HG02798 (cell line): ENCODE data around the gene GPR156.
"Not testable (repeated sequence)": the region's sequence is repeated elsewhere in the genome, so short reads cannot be mapped to it uniquely, and the experiment has no call there.

Experiments used
- ATAC-seq: cut with Tn5 transposase; IDR thresholded peaks from one replicate; pipeline ENCODE4 v1.9.1; 2021; ENCODE audit warnings: mild to moderate bottlenecking; ENCODE audit not compliant: unreplicated experiment, poor library complexity

GPR156 gene

DNA sequence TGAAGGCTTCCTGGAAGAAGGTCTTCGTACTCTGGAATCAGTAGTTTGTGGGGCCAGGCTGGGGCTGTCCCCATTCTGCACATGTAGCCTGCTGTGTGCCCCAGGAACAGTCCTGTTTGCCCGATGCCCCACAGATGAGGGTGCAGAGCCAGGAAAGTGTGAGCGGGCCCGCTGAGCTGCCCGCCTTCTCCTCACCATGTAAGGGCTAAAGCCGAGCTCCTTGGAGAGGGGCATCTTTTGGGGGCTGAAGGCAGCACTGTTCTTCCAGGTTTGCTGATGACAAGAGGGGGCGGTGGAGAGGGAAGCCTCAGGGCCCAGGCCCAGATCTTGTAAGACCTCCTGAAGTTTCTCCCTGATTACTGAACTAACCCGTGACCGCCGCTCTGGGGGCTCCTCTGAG is 117.5 kb downstream of the GPR156 start:
- ATAC-seq, result no peak

DNA sequence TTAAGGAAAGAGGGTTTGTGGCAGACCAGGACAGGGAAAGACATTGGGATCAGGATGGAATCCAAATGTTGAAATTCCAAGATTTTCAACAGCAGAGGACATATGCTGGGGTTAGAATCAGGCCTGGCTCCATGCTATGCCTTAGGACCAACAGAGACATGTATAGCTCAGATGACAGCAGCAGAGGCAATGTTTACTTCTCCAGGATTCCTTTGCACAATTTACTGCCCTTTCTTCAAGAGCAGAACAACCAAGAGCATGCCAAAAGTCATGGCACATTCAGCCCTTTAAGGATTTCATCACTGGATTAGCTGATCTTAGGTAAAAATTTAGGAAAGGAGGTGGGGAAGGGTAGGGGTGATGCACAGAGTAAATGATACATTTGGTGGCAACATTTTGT is 121.2 kb downstream of the GPR156 start:
- ATAC-seq, result no peak

DNA sequence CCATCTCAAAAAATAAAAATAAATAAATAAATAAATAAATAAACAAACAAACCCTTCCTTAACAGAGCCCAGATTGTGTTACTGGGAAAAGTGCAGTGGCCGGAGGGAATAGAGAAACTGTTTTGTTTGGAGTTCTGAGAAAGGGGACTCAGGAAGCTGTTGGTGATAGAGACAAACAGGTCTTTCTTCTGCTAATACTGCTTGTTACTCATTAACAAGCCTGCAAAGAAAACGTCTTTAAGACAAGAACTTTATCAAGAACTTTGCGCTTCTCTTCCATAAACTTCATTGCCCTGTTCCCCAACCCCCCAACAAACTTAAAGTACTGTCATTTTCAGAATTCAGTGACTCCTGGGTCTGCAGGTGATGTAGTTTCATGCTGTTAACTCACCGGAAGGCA is 122.0 kb downstream of the GPR156 start:
- no peak for ATAC-seq

DNA sequence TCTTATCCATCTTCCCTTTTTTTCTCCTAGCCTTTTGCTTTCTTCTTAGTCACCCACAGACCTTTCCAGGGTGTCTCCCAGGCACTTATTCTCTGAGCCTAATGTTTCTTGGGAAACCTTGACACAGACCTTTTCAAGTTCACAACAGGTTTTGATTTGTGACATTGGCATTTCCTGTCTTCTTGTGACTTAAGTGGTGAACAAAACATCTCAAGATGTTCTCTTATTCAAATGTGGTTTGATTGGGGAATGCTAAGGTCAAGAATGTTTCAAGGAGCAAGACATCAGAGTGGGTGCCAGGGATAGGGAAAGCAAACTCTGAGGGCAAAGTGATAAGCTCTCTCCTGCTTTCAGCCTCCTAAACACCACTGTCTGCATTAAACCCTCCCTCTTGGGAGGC is 122.6 kb downstream of the GPR156 start:
- ATAC-seq, result no peak

DNA sequence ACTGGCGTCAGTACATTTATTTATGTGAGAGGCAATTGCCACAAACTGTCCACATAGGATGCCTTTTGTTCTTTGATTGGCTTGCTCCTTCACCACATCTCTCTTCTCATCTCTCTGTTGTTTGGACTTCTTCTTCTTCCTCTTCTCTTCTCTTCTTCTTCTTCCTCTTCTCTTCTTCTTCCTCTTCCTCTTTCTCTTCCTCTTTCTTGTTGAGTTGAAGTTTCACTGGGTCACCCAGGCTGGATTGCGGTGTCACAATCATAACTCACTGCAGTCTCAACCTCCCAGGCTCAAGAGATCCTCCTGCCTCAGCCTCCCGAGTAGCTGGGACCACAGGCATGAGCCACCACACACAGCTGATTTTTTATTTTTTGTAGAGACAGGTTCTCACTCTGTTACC is 123.1 kb downstream of the GPR156 start:
- no peak for ATAC-seq

DNA sequence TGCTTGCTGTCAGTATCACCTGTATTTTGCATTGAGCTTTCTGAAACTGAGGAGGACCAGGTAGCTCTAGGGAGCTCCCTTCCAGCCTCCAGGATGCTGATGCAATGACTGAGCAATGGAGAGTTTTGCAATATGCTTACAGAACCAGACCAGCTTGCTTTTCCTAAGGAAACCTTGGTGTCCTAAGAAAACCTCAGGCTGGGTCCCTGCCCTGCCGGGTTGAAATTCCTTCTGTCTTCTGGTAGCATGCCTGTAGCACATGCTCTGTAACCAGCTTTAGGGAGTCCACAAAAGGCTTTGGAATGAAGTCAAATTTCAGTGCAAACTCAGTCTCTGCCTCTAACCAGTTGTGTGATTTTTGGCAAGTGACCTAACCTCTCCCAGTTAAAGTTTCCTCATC is 125.0 kb downstream of the GPR156 start:
- no peak for ATAC-seq

DNA sequence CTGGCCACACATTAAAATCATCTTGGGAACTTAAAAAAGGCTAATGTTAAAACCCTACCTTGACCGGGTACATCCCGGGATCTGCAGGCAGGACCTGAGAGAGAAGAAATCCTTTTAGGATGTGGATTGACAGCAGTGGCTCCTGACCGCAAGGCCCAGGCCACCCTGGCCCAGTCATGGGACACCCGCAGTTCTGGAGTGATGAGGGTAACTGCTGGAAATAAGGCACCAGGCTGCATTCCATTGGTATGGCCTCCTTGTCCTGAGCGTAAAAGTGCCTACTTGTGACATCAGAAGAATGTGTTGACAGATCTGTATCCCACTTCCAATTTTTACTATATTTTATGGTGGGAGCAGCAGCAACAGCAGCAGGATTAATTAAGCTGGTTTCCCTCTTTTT is 127.3 kb downstream of the GPR156 start:
- ATAC-seq, result no peak

DNA sequence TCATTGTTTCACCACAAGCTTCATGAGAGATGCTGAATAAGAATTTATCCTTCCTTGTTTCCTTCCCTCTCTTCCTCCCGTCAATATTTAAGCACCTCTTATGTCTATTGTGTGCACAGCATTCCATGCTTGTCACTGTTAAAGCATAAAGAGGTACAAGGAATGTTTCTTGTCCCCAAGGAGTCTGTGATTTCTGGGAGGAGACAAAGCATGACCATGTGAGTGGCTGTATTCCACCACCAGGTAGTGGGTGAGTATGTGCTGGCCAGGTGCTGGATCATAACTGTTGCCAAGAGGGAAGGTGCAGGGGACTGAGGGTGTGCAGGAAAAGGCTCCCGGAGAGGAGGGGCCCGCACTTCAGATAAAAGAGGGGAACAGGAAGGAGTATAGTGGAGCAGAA is 127.9 kb downstream of the GPR156 start:
- ATAC-seq, result no peak

DNA sequence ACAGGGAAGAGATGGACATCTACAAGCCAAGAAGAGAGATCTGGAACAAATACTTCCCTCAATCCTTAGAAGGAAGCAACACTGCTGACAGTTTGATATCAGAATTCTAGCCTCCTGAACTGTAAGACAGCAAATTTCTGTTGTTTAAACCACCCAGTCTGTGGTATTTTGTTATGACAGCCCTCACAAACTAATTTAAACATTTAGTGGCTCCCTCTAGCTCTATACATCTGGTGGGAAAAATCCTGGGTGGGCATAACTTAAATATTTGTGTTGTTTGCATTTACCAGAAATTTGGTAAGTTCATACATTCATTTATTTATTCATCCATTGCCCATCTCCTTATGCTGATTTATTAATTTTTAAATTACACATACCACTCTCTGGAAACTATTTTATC is 128.3 kb downstream of the GPR156 start:
- ATAC-seq, result no peak

DNA sequence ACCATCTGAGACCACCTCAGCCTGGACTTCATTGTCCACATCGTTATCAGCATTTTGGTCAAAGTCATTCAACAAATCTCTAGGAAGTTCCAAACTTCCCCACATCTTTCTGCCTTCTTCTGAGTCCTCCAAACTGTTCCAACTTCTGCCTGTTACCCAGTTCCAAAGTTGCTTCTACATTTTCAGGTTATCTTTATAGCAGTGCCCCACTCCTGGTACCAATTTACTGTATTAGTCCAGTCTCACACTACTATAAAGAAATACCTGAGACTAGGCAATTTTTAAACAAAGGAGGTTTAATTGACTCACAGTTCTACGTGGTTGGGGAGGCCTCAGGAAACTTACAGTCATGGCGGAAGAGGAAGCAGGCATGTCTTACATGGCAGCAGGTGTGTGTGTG is 129.3 kb downstream of the GPR156 start:
- ATAC-seq, result not testable (repeated sequence)

DNA sequence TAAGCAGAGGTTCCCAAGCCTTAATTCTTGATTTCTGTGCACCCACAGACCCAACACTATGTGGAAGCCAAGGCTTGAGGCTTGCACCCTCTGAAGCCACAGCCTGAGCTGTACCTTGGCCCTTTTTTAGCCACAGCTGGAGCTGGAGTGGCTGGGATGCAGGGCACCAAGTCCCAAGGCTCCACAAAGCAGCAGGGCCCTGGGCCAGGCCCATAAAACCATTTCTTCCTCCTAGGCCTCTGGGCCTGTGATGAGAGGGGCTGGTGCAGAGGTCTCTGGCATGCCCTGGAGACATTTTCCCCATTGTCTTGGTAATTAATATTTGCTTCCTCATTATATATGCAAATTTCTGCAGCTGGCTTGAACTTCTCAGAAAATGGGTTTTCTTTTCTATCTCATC is 129.9 kb downstream of the GPR156 start:
- no peak for ATAC-seq

DNA sequence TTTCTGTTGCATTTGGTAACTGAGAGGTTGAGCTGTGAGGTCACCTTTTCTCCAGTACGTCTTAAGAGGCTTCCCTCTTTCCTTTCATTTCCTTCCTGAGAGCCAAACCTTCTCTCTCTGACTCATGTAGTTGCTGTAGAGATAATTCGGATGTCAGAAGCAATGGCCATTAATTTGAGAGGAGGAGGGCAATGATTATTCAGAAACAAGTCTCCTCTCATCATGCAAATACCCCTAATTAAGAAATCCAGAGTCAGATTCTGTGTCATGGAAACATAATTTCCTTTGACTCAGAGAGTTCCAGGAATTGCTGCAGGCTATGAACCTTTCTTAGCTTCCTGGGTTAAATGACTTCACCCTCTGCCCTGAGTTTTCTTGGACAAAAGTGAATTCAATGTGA is 131.7 kb downstream of the GPR156 start:
- ATAC-seq, result no peak

DNA sequence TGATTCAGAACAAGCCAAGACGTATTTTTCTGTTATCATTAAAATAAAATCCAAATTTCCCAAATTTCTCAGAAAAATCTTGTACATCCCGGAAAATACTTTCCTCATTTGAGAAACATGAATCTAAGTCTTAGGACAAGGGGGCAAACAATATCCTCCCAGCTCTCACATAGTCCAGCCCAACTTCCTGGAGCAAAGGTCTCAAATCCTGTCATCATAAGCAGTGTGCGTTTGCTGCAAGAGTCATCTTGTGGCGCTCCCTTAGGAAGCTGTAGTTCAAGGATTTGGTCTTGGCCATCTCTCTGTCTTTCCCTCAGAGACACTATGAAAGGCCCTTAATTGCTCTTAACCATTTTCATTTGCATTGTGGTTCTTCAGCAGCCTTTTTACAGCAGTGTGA is 133.2 kb downstream of the GPR156 start:
- no peak for ATAC-seq

DNA sequence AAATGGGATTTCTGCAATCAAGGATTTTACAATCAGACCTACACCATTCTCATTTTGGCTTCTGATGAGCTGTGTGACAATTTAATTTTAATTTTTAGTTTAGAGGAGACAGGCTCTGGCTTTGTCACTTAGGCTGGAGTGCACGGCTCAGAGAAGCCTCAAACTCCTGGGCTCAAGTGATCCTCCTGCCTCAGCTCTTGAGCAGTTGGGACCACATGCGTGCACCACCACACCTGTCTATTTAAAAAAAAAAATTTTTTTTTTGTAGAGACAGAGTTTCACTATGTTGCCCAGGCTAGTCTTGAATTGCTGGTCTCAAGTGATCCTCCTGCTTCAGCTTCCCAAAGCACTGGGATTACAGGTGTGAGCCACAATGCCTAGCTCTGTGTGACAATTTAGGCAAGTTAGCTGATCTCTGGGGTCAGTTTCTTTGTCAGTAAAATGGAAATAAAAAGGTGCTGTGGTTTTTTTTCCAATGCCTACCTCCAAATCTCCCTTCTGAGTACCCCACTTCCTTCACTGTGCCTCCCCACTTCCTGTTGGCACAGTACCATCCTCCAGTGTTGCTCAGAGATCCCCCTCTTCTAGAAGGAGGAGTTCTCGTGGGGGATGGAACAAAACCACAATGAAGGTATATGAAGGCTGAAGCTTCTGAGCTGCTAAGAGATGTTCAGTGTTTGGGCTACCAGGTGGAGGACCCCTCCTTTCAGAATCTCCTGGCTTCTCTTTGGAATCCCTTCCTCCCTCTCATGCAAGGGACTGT is 136.7 kb downstream of the GPR156 start:
- ATAC-seq, result no peak

DNA sequence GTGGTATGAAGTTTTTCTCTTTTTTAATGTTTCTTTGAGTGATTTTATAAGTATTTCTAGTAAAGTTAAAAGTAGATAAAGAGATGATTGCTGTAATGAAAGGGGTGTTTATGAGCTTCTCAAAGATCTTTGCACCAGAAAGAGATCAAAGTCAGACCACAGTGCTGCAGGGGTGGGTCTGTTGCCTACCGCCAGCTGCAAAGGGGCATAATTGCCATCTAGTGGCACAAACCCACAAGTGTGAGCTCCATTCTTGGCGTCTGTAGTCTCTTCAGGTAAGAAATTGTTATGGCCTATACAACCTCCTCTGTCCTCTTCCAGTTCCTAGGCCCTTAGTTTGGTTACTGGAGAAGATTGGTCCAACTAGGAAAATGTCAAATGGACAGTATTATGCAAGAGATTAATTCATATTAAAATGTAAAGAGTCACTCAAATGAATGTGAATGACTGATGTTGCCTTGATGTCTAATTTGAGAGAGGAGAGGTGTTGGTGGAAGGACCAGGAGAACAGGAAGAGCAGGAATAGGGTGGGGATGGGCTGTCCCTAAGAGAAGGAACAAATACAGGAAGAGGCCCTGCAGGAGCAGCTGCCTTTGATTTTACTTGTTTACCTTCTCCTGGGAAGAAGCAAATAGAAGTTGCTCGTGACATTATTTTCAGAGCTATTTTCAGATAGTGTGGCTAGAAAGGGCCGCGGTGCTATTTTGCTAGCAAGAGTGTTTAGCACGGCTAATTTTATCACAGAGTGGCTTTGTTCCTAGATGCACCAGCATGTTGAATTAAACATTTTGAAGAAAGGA is 137.8 kb downstream of the GPR156 start:
- ATAC-seq, result peak; percentile 55

DNA sequence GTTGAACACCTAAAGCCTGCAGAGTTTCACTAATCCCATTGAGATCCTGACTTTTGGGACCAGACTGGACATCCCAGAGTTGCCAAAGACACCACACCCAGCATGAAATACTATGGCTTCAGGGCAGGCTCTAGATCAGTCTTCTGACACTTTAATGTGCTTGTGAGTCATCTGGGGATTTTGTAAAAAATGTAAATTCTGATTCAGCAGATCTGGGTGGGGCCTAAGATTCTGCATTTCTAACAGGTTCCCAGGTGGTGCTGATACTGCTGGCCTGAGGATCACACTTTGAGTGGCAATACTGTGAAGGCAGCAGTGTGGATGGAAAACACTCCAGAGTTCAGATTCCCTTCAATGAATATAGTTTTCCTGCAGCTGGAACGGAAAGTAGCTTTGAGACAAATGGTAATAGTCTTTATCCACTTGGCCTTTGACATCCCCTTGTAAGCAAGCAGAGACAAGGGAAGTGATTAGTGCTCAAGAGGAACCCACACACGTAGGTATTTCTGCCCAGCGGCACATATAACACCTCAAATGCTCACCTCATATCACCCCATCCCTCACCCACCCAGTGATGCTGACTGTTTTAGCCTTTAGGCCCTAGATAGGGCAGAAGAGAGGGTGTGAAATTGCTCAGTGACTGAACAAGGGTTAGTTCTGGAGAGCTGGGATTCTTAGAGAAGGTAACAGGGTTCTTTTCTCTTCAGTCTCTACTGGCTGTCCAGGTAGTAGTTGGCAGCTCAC is 139.3 kb downstream of the GPR156 start:
- ATAC-seq, result peak; percentile 50

DNA sequence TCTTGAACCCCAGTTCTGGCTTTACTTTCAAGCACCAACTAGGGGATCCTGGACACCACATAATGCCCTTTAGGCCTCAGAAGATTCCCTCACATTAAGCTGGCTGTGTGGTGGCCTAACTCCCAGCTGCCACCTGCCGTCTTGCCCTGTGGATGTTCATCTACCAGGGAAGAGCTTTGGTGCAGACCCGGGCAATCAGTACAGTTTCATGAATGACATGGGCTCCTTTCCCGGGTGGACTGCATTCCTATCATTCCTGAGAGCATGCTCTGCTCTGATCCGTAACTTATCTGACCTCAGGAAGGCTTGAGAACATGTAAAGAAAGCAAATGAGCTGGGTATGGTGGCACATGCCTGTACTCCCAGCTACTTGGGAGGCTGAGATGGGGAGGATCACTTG is 140.8 kb downstream of the GPR156 start:
- no peak for ATAC-seq

DNA sequence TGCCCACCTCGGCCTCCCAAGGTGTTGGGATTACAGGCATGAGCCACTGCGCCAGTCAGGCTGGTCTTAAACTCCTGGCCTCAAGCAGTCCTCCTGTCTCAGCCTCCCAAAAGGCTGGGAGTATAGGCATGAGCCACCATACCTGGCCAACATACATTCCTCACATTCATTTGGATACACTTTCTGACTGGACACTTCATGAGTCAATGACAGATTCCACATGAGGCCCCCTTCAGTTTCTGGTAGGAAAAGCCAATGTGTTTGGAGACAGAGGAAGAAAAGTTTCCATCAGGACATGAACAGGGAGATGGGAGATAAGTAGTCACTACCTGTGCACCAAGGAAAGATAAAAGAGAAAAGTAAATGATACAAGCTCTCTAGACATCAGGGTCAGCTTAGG is 141.3 kb downstream of the GPR156 start:
- no peak for ATAC-seq

DNA sequence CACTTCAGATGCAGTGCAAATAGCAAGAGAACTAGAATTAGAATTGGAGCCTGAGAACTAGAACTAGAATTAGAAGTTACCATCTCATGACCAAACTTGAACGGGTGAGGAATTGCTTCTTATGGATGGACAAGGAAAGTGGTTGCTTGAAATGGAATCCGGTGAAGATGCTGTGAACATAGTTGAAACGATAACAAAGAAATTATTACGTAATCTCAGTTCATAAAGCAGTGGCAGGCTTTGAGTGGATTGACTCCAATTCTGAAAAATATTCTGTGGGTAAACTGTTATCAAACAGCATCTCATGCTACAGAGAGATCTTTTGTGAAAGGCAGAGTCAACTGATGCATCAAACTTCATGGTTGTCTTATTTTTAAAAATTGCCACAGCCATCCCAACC is 142.8 kb downstream of the GPR156 start:
- no peak for ATAC-seq

DNA sequence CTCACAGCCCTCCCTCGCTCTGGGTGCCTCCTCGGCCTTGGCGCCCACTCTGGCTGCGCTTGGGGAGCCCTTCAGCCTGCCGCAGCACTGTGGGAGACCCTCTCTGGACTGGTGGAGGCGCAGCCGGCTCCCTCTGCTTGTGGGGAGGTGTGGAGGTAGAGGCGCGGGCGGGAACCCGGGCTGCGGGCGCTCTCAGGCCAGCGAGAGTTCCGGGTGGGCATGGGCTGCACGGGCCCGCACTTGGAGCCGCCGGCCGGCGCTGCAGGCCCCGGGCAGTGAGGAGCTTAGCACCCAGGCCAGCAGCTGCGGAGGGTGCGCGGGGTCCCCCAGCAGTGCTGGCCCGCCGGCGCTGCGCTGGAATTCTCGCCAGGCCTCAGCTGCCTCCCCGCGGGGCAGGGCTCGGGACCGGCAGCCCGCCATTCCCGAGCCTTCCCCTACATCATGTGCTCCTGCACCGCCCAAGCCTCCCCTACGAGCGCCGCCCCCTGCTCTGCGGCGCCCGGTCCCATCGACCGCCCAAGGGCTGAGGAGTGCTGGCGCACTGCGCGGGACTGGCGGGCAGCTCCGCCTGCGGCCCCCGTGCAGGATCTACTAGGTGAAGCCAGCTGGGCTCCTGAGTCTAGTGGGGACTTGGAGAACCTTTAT is 144.8 kb downstream of the GPR156 start:
- ATAC-seq, result no peak

DNA sequence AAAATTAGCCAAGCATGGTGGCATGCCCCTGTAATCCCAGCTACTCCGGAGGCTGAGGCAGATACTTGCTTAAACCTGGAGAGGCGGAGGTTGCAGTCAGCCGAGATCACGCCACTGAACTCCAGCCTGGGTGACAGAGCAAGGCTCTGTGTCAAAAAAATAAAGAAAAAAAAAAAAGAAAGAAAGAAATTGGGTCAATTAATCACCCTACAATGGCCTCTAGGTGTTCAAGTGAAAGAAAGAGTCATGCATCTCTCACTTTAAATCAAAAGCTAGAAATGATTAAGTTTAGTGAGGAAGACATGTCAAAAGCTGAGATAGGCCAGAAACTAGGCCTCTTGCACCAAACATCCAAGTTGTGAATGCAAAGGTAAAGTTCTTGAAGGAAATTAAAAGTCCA is 145.9 kb downstream of the GPR156 start:
- ATAC-seq, result no peak
